ENCODE data around the gene OXTR. TPM values are rescaled to one million over a fixed set of nuclear protein-coding genes. Genes with fewer than 3 reads are reported as not detected.
A peak's percentile ranks its signal among the peaks of the same experiment; 100 is the strongest.

The OXTR gene
- total and polyA plus RNA-seq, 2 of the 4 experiments (the other 2 are of a cell fraction): 42.8 to 56.1 TPM

DNA sequence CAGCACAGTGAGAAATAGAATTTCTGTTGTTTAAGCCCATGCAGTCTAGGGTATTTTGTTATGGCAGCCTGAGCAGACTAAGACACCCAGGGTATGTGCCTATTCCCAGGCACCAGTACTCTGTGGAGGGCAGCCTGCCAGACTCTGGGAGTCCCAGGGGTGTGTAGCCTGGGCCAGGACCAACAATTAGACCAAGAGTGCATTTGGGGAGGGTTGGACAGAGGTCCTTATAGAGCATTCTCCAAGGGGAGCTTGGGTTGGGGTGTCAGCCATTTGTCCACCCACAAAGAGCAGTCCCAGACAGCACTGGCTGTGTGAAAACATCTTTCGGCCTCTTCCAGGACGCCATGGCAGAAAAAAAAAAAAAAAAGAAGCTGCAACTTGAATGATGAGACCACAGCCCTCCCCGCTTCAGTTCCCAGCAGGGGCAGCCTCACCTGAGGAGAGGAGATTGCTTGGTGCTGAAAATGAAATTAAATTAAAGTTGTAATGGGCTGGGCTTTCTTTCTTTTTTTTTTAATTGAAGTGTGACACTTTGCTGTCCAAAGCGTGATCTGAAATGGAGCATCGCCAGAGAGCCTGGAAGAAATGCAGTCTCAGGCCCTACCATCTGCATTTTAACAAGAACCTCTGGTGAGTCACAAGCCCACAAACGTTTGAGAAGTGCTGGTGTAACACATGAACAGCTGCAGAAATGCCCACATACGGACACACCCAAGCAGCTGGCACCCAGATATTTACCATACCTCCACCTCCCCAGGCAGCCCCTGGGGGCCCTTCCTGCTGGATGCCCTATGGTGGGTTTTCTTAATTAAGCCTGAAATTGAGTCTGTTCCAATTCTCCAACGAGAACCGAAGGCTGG, 57.1 kb downstream of the OXTR start:
- Histone ChIP-seq H3K23ac (ENCODE audit: low read depth, low read length) (no peak overlapping the region), H3K9me1 (ENCODE audit: insufficient read depth, low read length) (no peaks in the 10 kb centered on the region), H3K14ac (replicated peaks; ENCODE audit: low read depth, low read length) (no peak overlapping the region), H2BK15ac (ENCODE audit: low read depth, low read length) (no peak overlapping the region), H3K4me3 (ENCODE audit: insufficient read depth, low read depth, low read length) (no peak overlapping the region), H3K9me3 (ENCODE audit: control insufficient read depth, insufficient read depth, low read length) (no peaks in the 10 kb centered on the region), H3K9ac (ENCODE audit: low read depth, low read length) (no peak overlapping the region), H2BK20ac (ENCODE audit: low read depth, low read length) (no peak overlapping the region), H3K27me3 (ENCODE audit: control insufficient read depth, insufficient read depth, low read length) (peaks cover 6% of the 10 kb centered on the region), H4K5ac (ENCODE audit: low read depth, low read length) (no peak overlapping the region), H4K91ac (ENCODE audit: insufficient read depth, low read depth, low read length) (no peak overlapping the region), H3K4me1 (ENCODE audit: control insufficient read depth, insufficient read depth, low read length) (no peaks in the 10 kb centered on the region), H2BK5ac (ENCODE audit: low read depth, low read length, poor library complexity, severe bottlenecking) (no peak overlapping the region), H2AFZ (replicated peaks; ENCODE audit: low read length, poor library complexity) (no peak overlapping the region), H3K56ac (ENCODE audit: extremely low read depth, insufficient read depth, low read length) (no peak overlapping the region), H3K18ac (ENCODE audit: low read depth, low read length) (no peak overlapping the region), H2BK120ac (ENCODE audit: low read depth, low read length) (no peak overlapping the region), H3K27ac (ENCODE audit: insufficient read depth, low read length) (no peak overlapping the region), H2AK9ac (replicated peaks; ENCODE audit: low read depth, low read length, poor library complexity) (no peak overlapping the region), H4K20me1 (ENCODE audit: insufficient read depth, low read length) (no peaks in the 10 kb centered on the region; the same call in 1 of the 2 replicates), H3K4me2 (ENCODE audit: low read depth, low read length) (no peak overlapping the region), H3K36me3 (ENCODE audit: control insufficient read depth, insufficient read depth, low read length) (no peaks in the 10 kb centered on the region), H3K79me1 (ENCODE audit: low read depth in 1 of 2, low read length in 2 of 2) (no peaks in the 10 kb centered on the region), H4K8ac (ENCODE audit: low read depth in 2 of 2, low read length in 2 of 2) (no peak overlapping the region), H3K4ac (ENCODE audit: low read depth, low read length) (no peak overlapping the region), H2AK5ac (ENCODE audit: low read depth, low read length) (no peak overlapping the region)
- ChIA-PET CTCF (no interaction called here), POLR2A (ENCODE audit: unreplicated experiment) (no interaction called here)
- no TSS peak for BruUV-seq (replicated peaks)
- DNase-seq (peak; percentile 34), ATAC-seq (ENCODE audit: low read depth) (peak; percentile 72)
- in situ Hi-C loops (cut with MboI; ENCODE audit: low sequenced_read_pairs) (no loop called here), intact Hi-C loops (cut with micrococcal nuclease) (no loop called here), dilution Hi-C loops (cut with HindIII; ENCODE audit: low sequenced_read_pairs, unreplicated experiment) (no loop called here)
- WGBS, 2 experiments (ENCODE audit: extremely low coverage in 2 of 2, insufficient read length in 1 of 2): no CpG with 5 or more reads among the region's 9 CpGs
- TF ChIP-seq FOS (IDR thresholded peaks at IDR 0.05; ENCODE audit: low read depth, low read length) (no peak), RFX5 (IDR thresholded peaks at IDR 0.05; ENCODE audit: low read depth, low read length) (no peak)

All from IMR-90 (cell line).